HG02642 (cell line): Measurements from ENCODE around the gene TSPAN12.
"Not testable (repeated sequence)": the region's sequence is repeated elsewhere in the genome, so short reads cannot be mapped to it uniquely, and the experiment has no call there.

Experiments
- ATAC-seq: cut with Tn5 transposase; IDR thresholded peaks from one replicate; pipeline ENCODE4 v1.9.1; 2021; ENCODE audit warnings: mild to moderate bottlenecking; ENCODE audit not compliant: unreplicated experiment, poor library complexity

The TSPAN12 gene

DNA sequence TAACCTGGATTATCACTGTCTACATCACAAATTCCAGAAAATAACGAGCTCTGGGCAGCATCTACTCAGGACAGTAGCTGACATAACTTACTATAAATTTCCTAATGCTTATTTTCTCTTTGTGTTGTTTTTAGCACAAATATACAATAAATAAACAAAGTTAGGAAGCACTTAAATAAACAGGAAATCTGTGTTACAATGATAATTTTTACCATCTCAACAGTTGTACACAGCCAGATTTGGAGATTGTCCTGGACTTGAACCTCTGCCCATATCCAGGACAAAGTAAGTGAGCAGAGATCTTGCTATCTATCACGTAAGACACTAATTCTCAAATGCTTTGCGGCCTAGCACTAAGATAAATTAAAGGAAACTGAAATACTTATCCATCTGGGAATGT lies 48.7 kb downstream of the TSPAN12 start:
- no peak for ATAC-seq

DNA sequence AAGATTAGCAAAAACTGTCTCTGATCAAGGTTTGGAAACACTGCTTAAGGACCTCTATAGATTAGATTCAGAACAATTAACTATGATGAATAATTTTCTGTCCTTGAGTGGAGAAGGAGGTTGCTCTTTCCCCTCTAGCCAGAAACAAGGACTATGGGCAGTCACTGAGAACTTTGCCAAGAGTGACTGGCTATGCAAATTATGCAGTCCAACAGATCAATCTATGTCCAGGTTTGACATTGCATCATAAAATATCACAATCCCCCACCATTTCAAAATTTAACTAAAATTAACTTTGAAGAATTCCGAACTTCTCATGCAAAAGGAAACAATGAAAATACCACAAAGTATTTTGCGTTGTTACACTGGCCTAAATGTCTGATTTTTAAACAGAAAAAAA lies 50.6 kb downstream of the TSPAN12 start:
- no peak for ATAC-seq

DNA sequence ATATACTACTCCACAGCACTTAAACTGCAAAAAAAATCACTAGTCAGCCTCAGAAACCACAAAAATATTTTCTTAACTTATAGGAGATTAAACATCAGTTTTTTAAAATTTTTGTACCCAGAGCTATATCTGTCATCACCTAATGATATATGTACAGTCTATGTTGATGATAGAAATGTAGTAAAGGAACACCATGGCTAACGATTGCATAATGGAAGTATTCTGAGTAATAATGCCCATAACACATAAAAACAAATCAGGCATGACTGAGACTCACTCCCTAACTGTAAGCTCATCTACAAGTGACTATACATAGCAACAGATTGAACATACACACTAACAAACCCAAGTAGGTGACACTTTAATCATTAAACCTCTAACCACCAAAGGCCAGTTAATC lies 51.3 kb downstream of the TSPAN12 start:
- ATAC-seq: no peak

DNA sequence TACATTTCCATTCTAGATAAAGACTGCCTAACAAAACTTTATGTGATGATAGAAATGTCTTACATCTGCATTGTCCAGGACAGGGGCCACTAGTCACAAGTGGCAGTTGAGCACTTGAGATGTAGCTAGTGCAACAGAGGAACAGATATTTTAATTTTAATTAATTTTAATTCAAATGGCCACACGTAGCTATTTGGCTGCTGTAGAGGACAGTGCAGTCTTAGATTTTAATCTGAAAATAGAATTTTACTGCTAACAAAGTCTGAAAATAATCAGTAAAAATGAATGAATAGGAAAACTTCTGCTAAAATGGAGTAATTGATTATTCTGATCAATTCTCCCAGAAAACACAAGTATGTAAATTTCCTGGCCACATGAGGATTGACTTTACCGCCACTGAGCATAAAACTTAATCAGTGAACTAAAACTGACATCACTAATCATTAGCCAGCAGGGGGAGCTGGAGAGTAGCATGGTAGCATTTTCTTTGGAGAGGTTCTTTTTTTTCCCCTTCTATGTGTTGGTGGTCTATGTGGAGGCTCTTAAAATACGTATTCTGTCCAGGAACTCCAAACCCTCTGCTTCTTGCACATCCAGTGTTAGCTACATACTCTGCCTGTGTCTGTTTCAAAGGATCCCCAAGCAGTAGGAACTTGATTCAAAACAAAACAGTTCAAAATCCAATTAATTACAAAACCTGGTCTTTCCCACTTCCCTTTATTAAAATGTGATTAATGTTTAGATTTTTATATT lies 52.1 kb downstream of the TSPAN12 start:
- peak; percentile 81 for ATAC-seq

- ATAC-seq: no peak
Observed at GRCh38 chr7:120802751-120803150, 55.2 kb downstream of the TSPAN12 start.

- ATAC-seq: no peak
Observed at GRCh38 chr7:120799813-120800475, 58.0 kb downstream of the TSPAN12 start.

DNA sequence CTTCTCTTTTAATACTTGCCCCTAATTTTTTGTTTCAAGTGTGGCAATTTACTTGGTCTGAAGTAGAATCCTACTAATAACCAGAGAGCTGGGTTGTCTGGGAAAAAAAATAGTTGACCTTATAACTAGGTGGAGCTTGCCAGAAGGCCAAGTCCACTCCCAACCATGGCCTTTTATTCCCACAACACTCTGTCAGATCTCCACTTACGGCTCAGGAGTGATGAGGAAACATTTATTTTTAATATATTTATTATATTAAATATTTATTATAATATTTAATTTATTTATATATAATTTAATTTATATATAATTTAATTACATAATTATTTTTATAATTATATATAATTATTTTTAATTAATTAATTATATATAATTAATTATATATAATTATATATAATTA lies 58.8 kb downstream of the TSPAN12 start:
- no peak for ATAC-seq

DNA sequence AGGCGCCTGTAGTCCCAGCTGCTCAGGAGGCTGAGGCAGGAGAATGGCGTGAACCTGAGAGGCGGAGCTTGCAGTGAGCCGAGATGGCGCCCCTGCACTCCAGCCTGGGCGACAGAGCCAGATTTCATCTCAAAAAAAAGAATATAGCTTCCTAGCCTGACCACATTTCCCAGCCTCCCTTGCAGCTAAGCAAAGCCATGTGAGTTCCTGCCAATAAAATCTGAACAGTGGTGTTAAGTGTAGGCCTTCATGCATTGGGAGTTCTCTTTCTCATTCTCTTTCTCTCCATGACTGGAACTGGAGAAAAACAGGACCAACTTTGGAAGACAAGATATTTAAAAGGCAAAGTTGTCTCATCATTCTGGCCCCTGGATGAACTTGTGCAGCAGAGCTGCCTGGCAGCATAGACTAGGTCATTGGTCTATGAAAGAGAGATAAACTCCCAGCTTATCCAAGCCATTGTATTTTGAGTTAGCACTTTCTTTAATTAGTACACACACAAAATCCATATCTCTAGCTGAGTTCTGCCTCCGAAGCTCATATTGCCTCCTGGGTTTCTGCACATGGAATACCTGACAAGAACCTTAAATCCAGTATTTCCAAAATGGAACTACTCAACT lies 60.8 kb downstream of the TSPAN12 start:
- ATAC-seq: no peak

- ATAC-seq: no peak
Observed at GRCh38 chr7:120794106-120794729, 63.7 kb downstream of the TSPAN12 start.

DNA sequence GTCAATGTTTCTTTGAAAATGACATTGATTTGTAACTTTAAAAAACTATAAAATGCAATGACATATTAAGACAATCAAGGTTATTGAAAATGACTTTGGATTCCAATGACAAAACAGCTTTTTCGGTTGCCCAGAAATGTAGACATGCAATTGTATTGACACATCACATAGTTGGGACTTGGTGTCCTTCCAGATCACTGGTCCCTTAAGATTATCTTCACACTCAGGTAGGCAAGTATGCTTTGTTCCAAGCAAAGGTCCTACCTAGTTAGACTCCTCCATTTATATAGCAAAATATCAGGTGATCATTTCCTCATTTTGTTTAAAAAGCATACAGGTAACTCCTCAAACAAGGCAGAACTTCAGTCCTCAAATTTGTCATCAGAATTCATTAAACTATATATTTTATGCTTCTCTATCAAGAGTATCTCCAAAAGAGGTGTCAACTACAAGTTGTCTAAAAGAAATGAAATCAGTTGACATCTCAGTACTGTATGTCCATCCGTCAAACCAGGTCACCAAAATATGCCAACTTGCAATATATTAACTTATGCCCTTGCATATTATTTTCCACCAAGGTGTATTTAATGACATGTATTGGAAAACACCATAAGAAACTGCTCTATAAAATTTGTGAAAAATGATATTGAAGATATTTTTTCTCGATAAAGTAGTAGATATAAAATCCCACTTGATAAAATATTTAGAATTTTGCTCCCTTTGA lies 64.6 kb downstream of the TSPAN12 start:
- ATAC-seq: no peak

DNA sequence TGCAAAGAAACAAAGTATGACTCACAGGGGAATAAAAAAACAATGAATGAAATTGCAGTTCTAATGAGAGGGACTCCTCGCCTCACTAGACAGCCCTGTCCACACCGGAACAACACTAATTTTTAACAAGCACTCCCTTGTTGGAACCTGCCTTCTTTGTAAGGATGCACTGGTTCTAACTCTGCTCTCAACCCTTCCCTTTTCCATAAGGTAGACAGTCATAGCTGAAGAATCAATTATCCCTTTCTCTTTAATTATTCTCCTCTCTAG lies 65.1 kb downstream of the TSPAN12 start:
- no peak for ATAC-seq

- peak; percentile 97 for ATAC-seq
Observed at GRCh38 chr7:120792091-120792860, 65.7 kb downstream of the TSPAN12 start.

- ATAC-seq: no peak
Observed at GRCh38 chr7:120785095-120785494, 72.8 kb downstream of the TSPAN12 start.

- ATAC-seq: no peak
Observed at GRCh38 chr7:120783721-120784120, 74.2 kb downstream of the TSPAN12 start.

DNA sequence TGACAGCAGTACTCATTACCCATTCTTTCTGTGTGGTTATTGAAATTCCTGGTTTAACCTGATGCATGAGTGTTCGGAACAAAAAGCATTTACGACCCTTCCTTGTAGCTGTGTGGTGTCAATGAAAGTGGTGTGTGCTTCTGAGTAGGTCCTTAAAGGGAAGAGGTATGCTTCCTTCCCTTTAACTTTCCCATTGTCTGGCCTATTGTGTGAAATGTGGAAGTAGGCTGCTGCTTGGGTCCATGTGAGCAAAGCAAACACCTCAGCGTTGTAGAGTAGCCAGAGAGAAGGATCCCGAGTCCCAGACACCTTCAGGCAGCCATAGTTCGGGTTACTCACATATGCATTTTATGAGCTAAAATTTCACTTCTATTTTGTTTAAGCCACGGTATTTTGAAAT lies 74.7 kb downstream of the TSPAN12 start:
- no peak for ATAC-seq

DNA sequence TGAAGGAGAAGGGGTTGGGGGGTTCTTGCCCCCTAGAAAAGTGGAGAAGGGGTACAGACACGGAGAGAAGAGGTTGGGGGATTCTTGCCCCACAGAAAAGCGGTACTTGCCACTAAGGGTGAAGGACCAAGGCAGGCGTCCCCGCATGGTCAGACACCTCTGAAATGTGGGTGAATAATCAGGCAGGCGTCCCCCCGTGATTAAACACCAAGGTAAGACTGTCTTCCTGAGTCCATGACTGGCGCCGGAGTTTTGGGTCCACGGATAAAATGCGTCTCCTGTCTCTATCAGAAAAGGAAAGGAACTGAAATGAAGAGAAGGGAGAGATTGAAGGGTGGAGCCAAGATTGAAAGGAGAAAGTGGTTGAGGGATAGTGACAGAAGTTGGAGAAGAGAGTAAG lies 76.0 kb downstream of the TSPAN12 start:
- not testable (repeated sequence) for ATAC-seq

GRCh38 chr7:120780938-120781337 lies 77.0 kb downstream of the TSPAN12 start:
- ATAC-seq: no peak

- ATAC-seq: not testable (repeated sequence)
Observed at GRCh38 chr7:120780451-120780850, 77.5 kb downstream of the TSPAN12 start.

DNA sequence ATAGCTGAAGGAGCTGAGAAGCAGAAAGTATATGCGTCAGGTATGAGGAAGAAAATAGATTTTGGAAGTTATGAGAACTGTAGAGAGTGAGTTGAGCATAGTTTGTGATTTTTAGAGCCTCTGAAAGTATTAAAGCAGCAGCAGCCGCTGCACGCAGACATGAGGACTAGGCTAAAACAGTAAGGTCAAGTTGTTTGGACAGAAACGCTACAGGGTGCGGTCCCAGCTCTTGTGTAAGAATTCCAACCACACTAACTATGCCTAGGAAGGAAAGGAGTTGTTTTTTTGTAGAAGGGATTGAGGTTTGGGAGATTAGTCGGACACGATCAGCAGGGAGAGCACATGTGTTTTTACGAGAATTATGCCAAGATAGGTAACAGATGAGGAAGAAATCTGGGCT lies 78.9 kb downstream of the TSPAN12 start:
- not testable (repeated sequence) for ATAC-seq

GRCh38 chr7:120775755-120776154 lies 82.2 kb downstream of the TSPAN12 start:
- no peak for ATAC-seq
